Gastrocnemius medialis (tissue), 4 donors: ENCODE results near the gene TEX44. TPM values are rescaled to one million over a fixed set of nuclear protein-coding genes. Genes with fewer than 3 reads are reported as not detected.
"Not testable (repeated sequence)": the region's sequence is repeated elsewhere in the genome, so short reads cannot be mapped to it uniquely, and the experiment has no call there.

Experiments used
- ATAC-seq, 2 donors: fragments of 150-250 bp; one replicate each; pipeline ENCODE4 v1.9.1; 2016
- DNase-seq, 2 donors: peaks; one replicate each; pipeline ENCODE4 v3.0.0-alpha.2; 2019
- H3K27ac ChIP-seq, 4 donors: fragments of 200-600 bp; sonication (generic); 1 replicate in 1 of 4; 2 replicates in 3 of 4; pipeline ENCODE4 v1.5.1; 2016 to 2018; ENCODE audit warnings: mild to moderate bottlenecking in 2 of 4, moderate library complexity in 1 of 4
- H3K27me3 ChIP-seq, 3 donors: fragments of 200-600 bp; sonication (generic) in 2 of 3; 1 replicate in 1 of 3; 2 replicates in 2 of 3; pipeline versions ENCODE4 v1.5.1 to v1.6.0; 2016 to 2019; ENCODE audit warnings: mild to moderate bottlenecking in 1 of 3, moderate library complexity in 1 of 3
- H3K36me3 ChIP-seq, 2 donors: fragments of 200-600 bp; sonication (generic) in 1 of 2; one replicate each; pipeline ENCODE4 v1.5.1; 2017 to 2018
- H3K4me1 ChIP-seq, 2 donors: fragments of 200-600 bp; sonication (generic) in 1 of 2; one replicate each; pipeline ENCODE4 v1.5.1; 2016 to 2017; ENCODE audit warnings: mild to moderate bottlenecking in 2 of 2
- H3K4me3 ChIP-seq, 4 donors: fragments of 200-600 bp; sonication (generic) in 3 of 4; 1 replicate in 1 of 4; 2 replicates in 3 of 4; pipeline ENCODE4 v1.5.1; 2016 to 2019; ENCODE audit warnings: mild to moderate bottlenecking in 2 of 4
- H3K9me3 ChIP-seq, 3 donors: fragments of 200-600 bp; sonication (generic) in 2 of 3; 1 replicate in 1 of 3; 2 replicates in 2 of 3; pipeline ENCODE4 v1.5.1; 2016 to 2019
- CTCF ChIP-seq, 5 experiments: fragments of 450-650 bp in 3 of 5; fragments of 200-600 bp in 2 of 5; sonication (generic) in 2 of 5; IDR thresholded peaks in 4 of 5; conservative IDR thresholded peaks in 1 of 5; 1 replicate in 4 of 5; 2 replicates in 1 of 5; pipeline ENCODE4 v1.5.1; 2016 to 2019; ENCODE audit warnings: antibody characterized with exemption in 5 of 5, mild to moderate bottlenecking in 3 of 5, moderate library complexity in 3 of 5
- POLR2A ChIP-seq, 2 donors: fragments of 450-650 bp; IDR thresholded peaks; one replicate each; pipeline ENCODE4 v1.6.1; 2017; ENCODE audit warnings: antibody characterized with exemption in 2 of 2, mild to moderate bottlenecking in 2 of 2, moderate library complexity in 2 of 2
- in situ Hi-C, 4 donors: fragments of 200-750 bp; cut with MboI; loops; one replicate each; pipeline versions ENCODE4 v1.15.0 to v1.8.0; 2017; ENCODE audit warnings: low sequenced_read_pairs in 4 of 4
- intact Hi-C: fragments of 100-400 bp; cut with DNase I; formaldehyde crosslinking; loops from one replicate; pipeline ENCODE4 v1.15.1; 2023; ENCODE audit warnings: low total_unique reads
- total RNA-seq, 4 donors: library from RNA; depleted of rRNA; stranded (reverse); fragments of >200 nt; gene quantifications; one replicate each; pipeline versions ENCODE4 v1.1.0 to v1.2.3, GENCODE V29; 2016

TEX44 gene
- total RNA-seq, 4 donors from 2014 or later, result not detected

- H3K9me3 ChIP-seq, result no peaks in the 10 kb centered on the region
- DNase-seq (peak in 1 of 2 donors; percentile 23), ATAC-seq (peak; percentile 26 to 38)
- H3K4me3 ChIP-seq, result peak overlapping the region in 3 of 4 donors; percentile 11 to 16 (median 13)
- intact Hi-C loops (loop anchor here (5.0 kb wide), 1 partner anchor 38 kb away; no protein-coding TSS in a partner anchor), in situ Hi-C loops (loop anchor here in 1 of 4 donors (10.0 kb wide), 1 partner anchor 80 kb away; no protein-coding TSS in a partner anchor)
- peak overlapping the region; percentile 29 to 74 (median 62) for H3K27ac ChIP-seq
- no peaks in the 10 kb centered on the region for H3K27me3 ChIP-seq
- no peaks in the 10 kb centered on the region for H3K36me3 ChIP-seq
- TF ChIP-seq POLR2A (IDR thresholded peaks at IDR 0.05) (no peak), CTCF (IDR thresholded peaks at IDR 0.05 in 4 of 5, conservative IDR thresholded peaks at IDR 0.05 in 1 of 5) (no peak)
- peaks cover 0 to 7% of the 10 kb centered on the region in 2 donors for H3K4me1 ChIP-seq
These were observed 37.7 kb upstream of the TEX44 start for GRCh38 chr2:231554748-231555545.

- in situ Hi-C loops (loop anchor here in 1 of 4 donors (10.0 kb wide), 1 partner anchor 82 kb away; no protein-coding TSS in a partner anchor), intact Hi-C loops (loop anchor here (5.0 kb wide), 1 partner anchor 39 kb away; no protein-coding TSS in a partner anchor)
- H3K4me3 ChIP-seq, H3K27ac ChIP-seq, DNase-seq, ATAC-seq, H3K36me3 ChIP-seq, H3K27me3 ChIP-seq, H3K9me3 ChIP-seq, H3K4me1 ChIP-seq: not testable (repeated sequence)
These were observed 36.2 kb upstream of the TEX44 start for GRCh38 chr2:231556496-231556895.

- intact Hi-C loops (loop anchor here (5.0 kb wide), 1 partner anchor 40 kb away; no protein-coding TSS in a partner anchor), in situ Hi-C loops (loop anchor here in 1 of 4 donors (10.0 kb wide), 1 partner anchor 82 kb away; no protein-coding TSS in a partner anchor)
- Histone ChIP-seq H3K27me3 (no peaks in the 10 kb centered on the region), H3K36me3 (no peaks in the 10 kb centered on the region), H3K27ac (no peak overlapping the region), H3K4me1 (peaks cover 0 to 7% of the 10 kb centered on the region in 2 donors), H3K4me3 (no peak overlapping the region), H3K9me3 (no peaks in the 10 kb centered on the region)
- TF ChIP-seq CTCF (IDR thresholded peaks at IDR 0.05 in 4 of 5, conservative IDR thresholded peaks at IDR 0.05 in 1 of 5) (no peak), POLR2A (IDR thresholded peaks at IDR 0.05) (no peak)
- no peak for ATAC-seq
- no peak for DNase-seq
These were observed 35.7 kb upstream of the TEX44 start for GRCh38 chr2:231556981-231557380.

GRCh38 chr2:231557571-231558217, 35.0 kb upstream of the TEX44 start:
- no peaks in the 10 kb centered on the region for H3K36me3 ChIP-seq
- H3K9me3 ChIP-seq, result no peaks in the 10 kb centered on the region
- H3K27me3 ChIP-seq, result no peaks in the 10 kb centered on the region
- TF ChIP-seq CTCF (IDR thresholded peaks at IDR 0.05 in 4 of 5, conservative IDR thresholded peaks at IDR 0.05 in 1 of 5), result peak; percentile 37 to 77 (median 65)
- no peak for TF ChIP-seq POLR2A (IDR thresholded peaks at IDR 0.05)
- peaks cover 0 to 7% of the 10 kb centered on the region in 2 donors for H3K4me1 ChIP-seq
- in situ Hi-C loops (loop anchor here in 1 of 4 donors (10.0 kb wide), 1 partner anchor 83 kb away; no protein-coding TSS in a partner anchor), intact Hi-C loops (loop anchor here (1.0 to 5.0 kb wide), 3 partner anchors 27 to 75 kb away; partner anchors contain the start of gene NMUR1)
- peak overlapping the region in 2 of 4 donors; percentile 46 to 62 for H3K27ac ChIP-seq
- H3K4me3 ChIP-seq, result no peak overlapping the region
- ATAC-seq (peak; percentile 99), DNase-seq (peak; percentile 61 to 76)
